Measurements from ENCODE around the gene DPEP2.

- TF ChIP-seq CTCF (IDR thresholded peaks at IDR 0.05) = no peak
- TF ChIP-seq POLR2A (IDR thresholded peaks at IDR 0.05) = no peak
These were observed 56.0 kb downstream of the DPEP2 start for GRCh38 chr16:67943256-67943618.
